Cardiac muscle cell (in vitro differentiated cells and primary cell): Measurements from ENCODE around the gene MAD1L1. TPM values are rescaled to one million over a fixed set of nuclear protein-coding genes. Genes with fewer than 3 reads are reported as not detected.

ENCODE experiments used
- DNase-seq, 2 donors: peaks; one replicate each; pipeline versions ENCODE4 v3.0.0 to v3.0.0-alpha.2; 2010 to 2017; ENCODE audit warnings: low read depth in 1 of 2, low spot score in 1 of 2
- H3K27ac ChIP-seq: fragments of 200-600 bp; sonication (generic); 2 replicates; pipeline ENCODE4 v1.5.1; 2016
- H3K27me3 ChIP-seq: fragments of 200-600 bp; sonication (generic); 2 replicates; pipeline ENCODE4 v1.6.0; 2016; ENCODE audit warnings: control low read depth
- H3K36me3 ChIP-seq: fragments of 200-600 bp; sonication (generic); 2 replicates; pipeline ENCODE4 v1.5.1; 2016; ENCODE audit warnings: control low read depth
- H3K4me1 ChIP-seq: fragments of 200-600 bp; sonication (generic); 2 replicates; pipeline ENCODE4 v1.8.1; 2017; ENCODE audit warnings: low read depth, mild to moderate bottlenecking, mixed run types
- H3K4me3 ChIP-seq: fragments of 200-600 bp; sonication (generic); 2 replicates; pipeline ENCODE4 v1.5.1; 2016; ENCODE audit warnings: mild to moderate bottlenecking
- H3K9me3 ChIP-seq: fragments of 200-600 bp; sonication (generic); 2 replicates; pipeline ENCODE4 v1.5.1; 2017; ENCODE audit warnings: low read depth, mild to moderate bottlenecking, control low read depth
- CTCF ChIP-seq: IDR thresholded peaks from 2 replicates; pipeline ENCODE4 v1.5.1; 2012; ENCODE audit warnings: low read depth, mild to moderate bottlenecking, low read length
- polyA plus RNA-seq: library from polyadenylated mRNA; unstranded; fragments of >200 nt; fragmentation: Nextera tagmentation; extraction: Ambion mirVana; gene quantifications from 2 replicates; pipeline ENCODE4 v1.2.1, GENCODE V29; 2016
- total RNA-seq: library from RNA; depleted of rRNA; stranded (reverse); fragments of >200 nt; gene quantifications from 2 replicates; pipeline ENCODE4 v1.2.3, GENCODE V29; 2016

The MAD1L1 gene
- total and polyA plus RNA-seq, 2 experiments from 2014 or later: 38.3 to 56.2 TPM

DNA sequence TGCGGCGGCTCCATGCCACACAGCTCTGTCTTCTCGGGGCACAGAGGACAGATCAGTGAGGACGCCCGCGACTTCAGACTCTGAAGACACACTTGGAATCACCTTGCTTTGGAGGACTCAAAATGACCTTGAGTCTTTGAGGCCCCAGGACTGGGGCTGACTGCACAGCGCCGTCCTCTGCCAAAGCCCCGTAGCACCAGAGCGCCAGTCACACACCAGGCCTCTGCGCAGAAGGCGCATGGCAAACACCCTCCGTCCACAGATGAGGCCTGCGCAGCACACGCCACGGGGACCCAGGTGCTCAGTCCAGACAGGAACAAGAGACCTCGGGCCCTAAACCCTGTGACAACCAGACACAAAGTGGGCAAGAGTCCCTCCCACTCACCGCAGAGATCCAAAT is 134.7 kb downstream of the MAD1L1 start:
- Histone ChIP-seq H3K36me3 (no peaks in the 10 kb centered on the region), H3K4me1 (peaks cover 32% of the 10 kb centered on the region), H3K27me3 (no peaks in the 10 kb centered on the region), H3K9me3 (no peaks in the 10 kb centered on the region), H3K27ac (no peak overlapping the region), H3K4me3 (no peak overlapping the region)
- no peak for DNase-seq
- no peak for TF ChIP-seq CTCF

GRCh38 chr7:2097492-2097891 is 135.3 kb downstream of the MAD1L1 start:
- Histone ChIP-seq H3K36me3 (no peaks in the 10 kb centered on the region), H3K27me3 (no peaks in the 10 kb centered on the region), H3K4me3 (no peak overlapping the region), H3K27ac (no peak overlapping the region), H3K9me3 (no peaks in the 10 kb centered on the region), H3K4me1 (peaks cover 32% of the 10 kb centered on the region)
- TF ChIP-seq CTCF: no peak
- no peak for DNase-seq

DNA sequence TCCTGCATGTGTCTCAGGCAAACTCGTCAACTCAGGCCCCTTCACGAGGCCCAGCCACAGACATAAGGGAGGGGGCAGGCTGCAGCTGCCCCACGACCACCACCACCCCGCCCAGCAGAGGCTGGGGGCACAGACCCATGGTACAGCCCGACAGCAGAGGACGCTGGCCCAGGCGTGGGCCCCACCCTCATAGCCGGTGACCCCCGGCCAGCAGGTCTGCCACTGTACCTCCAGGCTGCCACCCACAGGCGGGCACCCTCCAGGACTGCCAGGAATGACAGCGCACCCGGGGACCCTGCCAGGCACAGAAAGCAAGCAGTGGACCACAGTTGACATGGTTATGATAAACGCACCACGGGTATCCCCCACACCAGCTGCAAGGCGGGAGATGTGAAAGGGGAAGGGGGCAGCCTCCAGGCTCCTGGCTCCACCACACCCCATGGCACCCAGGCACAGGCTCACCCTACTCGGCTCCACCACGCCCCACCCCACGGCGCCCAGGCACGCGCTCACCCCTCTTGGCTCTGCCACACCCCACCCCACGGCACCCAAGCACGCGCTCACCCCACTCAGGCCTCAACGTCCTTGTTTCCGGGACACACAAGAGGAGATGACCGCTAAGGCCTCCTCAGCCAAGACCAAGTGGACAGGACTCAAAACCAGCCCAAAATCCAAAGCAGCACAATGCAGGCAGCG is 135.9 kb downstream of the MAD1L1 start:
- Histone ChIP-seq H3K27ac (no peak overlapping the region), H3K4me3 (no peak overlapping the region), H3K9me3 (no peaks in the 10 kb centered on the region), H3K36me3 (no peaks in the 10 kb centered on the region), H3K27me3 (no peaks in the 10 kb centered on the region), H3K4me1 (peaks cover 32% of the 10 kb centered on the region)
- no peak for TF ChIP-seq CTCF
- no peak for DNase-seq

DNA sequence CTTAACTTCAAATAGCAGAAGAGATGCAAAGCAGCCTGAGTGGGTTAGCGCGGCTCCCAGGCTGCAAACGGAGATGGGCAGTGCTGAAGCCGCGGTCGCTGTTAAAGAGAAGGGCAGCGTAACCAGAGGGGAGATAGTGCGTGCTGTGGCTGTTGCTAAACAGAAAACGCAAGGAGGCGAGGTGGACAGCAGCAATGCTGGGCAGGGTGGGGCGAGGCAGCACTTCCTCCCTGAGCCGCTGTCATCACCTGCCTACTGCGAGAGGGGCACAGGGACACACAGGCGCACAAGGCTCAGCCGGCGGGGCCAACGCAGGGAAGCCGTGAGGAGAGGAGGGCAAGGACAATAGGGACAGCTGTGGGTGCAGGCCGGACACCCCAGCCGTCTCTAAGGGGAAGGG is 137.3 kb downstream of the MAD1L1 start:
- H3K27ac ChIP-seq: peak overlapping the region; percentile 34
- H3K9me3 ChIP-seq: no peaks in the 10 kb centered on the region
- TF ChIP-seq CTCF: no peak
- H3K4me1 ChIP-seq: peaks cover 28% of the 10 kb centered on the region
- DNase-seq: peak in 1 of 2 donors; percentile 56
- no peaks in the 10 kb centered on the region for H3K27me3 ChIP-seq
- no peaks in the 10 kb centered on the region for H3K36me3 ChIP-seq
- no peak overlapping the region for H3K4me3 ChIP-seq

DNA sequence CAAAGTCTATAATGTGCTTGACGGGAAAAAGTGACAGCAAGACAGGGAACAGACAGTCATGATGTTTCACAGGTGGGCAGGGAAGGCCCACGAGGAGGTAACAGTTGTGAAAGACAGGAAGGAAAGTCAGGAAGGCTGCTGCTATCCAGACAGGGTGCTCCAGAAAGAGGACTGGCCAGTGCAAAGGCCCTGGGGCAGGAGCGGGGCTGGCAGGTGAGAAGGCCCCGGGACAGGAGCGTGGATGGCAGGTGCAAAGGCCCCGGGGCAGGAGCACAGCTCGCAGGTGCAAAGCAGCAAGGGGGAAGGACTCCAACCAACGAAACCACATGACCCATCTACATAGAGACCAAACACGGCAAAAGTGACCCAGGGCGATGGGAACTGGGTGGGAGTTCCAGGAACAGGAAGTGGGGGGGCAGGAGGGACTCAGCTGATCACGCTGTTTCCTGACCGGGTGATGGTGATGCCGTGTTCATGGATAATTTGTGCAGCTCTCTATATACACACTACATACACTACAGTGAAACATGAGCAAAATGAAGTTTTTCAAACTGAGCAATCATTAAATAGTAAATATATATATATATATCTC is 138.2 kb downstream of the MAD1L1 start:
- TF ChIP-seq CTCF: no peak
- H3K27me3 ChIP-seq: no peaks in the 10 kb centered on the region
- peaks cover 20% of the 10 kb centered on the region for H3K4me1 ChIP-seq
- no peak overlapping the region for H3K27ac ChIP-seq
- no peak for DNase-seq
- no peak overlapping the region for H3K4me3 ChIP-seq
- H3K9me3 ChIP-seq: no peaks in the 10 kb centered on the region
- H3K36me3 ChIP-seq: no peaks in the 10 kb centered on the region
